ENCODE results near the gene SPHKAP.

DNA sequence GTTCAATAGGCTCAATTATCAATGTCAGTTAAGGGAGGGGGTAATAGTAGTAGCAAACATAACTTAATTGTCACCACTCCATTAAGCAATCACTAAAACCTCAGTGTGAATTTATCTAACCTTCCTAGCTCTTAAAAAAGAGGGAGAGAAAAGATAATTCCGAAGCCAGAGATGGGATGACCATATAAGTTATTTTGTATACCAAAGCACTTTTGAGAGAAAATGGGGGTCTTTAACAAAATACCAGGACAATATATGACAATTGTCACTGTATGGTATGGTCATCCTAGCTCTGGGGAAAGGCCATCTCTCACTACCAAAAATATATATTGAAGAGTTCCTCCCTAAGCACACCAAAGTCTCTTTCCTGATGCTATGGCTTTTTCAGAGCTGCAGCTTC lies 55.1 kb downstream of the SPHKAP start:
- TF ChIP-seq, protein P1, sequence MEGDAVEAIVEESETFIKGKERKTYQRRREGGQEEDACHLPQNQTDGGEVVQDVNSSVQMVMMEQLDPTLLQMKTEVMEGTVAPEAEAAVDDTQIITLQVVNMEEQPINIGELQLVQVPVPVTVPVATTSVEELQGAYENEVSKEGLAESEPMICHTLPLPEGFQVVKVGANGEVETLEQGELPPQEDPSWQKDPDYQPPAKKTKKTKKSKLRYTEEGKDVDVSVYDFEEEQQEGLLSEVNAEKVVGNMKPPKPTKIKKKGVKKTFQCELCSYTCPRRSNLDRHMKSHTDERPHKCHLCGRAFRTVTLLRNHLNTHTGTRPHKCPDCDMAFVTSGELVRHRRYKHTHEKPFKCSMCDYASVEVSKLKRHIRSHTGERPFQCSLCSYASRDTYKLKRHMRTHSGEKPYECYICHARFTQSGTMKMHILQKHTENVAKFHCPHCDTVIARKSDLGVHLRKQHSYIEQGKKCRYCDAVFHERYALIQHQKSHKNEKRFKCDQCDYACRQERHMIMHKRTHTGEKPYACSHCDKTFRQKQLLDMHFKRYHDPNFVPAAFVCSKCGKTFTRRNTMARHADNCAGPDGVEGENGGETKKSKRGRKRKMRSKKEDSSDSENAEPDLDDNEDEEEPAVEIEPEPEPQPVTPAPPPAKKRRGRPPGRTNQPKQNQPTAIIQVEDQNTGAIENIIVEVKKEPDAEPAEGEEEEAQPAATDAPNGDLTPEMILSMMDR (optimal IDR thresholded peaks at IDR 0.05 in 1 of 3, IDR thresholded peaks at IDR 0.05 in 1 of 3, conservative IDR thresholded peaks at IDR 0.05 in 1 of 3; ENCODE audit: extremely low read depth in 1 of 3, insufficient read depth in 2 of 3, low read length in 3 of 3), result no peak
- no peak for TF ChIP-seq EZH2 (IDR thresholded peaks at IDR 0.05; ENCODE audit: low read length)

Measured in keratinocyte (primary cell).